AML-193 (cell line): ENCODE data around the gene CCL26.

Experiments
- DNase-seq, 2 experiments: peaks; one replicate each; lab custom pipeline; 2025; lab: John Stamatoyannopoulos, UW

CCL26 gene, protein sequence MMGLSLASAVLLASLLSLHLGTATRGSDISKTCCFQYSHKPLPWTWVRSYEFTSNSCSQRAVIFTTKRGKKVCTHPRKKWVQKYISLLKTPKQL

DNA sequence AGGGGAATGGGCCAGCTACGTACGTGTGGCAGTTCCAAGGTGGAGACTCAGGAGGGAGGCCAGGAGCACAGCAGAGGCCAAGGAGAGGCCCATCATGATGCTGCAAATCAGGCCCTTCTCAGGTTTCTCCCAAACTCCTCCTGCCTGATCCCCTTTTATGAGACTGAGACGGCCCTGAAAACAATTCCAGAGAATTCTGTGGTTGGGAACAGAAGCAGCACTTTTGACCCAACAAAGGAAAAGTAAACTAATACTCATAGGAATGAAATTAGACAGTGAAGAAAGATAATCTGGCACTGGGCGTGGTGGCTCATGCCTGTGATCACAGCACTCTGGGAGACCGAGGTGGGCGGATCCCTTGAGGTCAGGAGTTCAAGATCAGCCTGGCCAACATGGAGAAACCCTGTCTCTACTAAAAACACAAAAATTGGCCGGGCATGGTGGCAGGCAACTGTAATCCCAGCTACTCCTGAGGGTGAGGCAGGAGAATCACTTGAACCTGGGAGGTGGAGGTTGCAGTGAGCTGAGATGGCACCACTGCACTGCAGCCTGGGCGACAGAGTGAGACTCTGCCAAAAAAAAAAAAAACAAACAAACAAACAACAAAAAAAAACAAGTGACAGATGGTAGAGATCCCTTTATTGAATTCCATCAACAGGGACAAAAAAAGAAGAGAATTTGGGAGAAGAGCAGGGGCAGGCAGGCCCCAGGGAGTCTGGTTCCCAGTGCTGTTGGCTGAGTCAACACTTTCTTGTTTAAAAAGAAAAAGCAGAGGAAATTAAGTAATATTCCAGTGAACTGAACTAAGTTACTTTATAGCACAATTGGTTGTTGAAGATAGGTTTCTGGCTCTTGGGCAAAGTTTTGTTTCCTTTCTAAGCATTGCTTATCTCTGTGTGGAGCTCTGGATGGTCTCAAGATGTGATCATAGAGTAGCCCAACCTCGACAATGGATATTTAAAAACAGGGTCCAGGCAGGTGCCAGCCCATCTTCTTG is at the start of gene CCL26:
Gene CCL26, minus strand, starts transcription at position 131 of the 997 bp plus-strand sequence. Its CDS starts 35 bp downstream, at position 96.
- DNase-seq = no peak

DNA sequence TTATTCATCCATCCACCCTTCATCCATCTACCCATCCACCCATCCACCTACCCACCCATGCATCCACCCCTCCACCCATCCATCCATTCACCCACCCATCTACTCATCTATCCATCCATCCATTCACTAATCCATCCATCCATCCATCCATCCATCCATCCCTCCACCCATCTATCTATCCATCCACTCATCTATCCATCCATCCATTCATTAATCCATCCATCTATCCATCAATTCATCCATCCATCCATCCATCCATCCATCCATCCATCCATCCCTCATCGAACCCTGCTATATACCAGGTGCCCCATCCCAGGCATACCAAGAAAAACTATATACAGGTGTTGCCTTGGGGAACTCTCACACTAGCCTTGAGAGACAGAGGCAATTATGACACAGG is 48.7 kb upstream of the CCL26 start:
- no peak for DNase-seq

DNA sequence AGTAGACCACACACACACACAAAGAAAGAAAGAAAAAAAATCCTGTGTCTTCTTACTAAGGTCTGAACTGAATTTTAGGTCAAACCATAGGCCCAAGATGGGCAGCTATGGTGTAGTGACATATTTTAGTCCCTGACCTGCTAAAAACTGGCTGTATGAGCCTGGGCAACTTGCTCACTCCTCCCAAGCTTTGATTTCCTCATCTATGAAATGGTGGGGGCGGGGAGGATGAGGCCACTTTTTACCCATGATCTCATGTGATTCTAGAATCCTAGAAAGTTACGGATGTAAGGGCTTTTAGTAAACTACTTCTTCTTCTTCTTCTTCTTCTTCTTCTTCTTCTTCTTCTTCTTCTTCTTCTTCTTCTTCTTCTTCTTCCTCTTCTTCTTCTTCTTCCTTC is 47.7 kb upstream of the CCL26 start:
- no peak for DNase-seq

DNA sequence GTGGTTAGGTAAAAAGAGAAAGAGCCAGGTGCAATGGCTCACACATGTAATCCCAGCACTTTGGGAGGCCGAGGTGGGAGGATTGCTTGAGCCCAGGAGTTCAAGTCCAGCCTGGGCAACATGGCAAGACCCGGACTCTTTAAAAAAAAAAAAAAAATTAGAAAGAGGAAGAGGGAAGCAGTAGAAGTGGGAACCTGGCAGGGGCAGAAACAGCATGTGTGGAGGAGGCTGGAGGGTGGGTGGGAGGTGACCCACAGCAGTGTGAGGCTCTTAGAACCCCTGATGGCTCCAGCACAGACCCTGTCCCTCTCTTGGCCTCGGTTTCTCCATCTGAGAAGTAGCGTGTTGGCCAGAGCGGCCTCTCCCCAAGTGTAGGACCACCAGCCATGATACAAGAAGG is 46.5 kb upstream of the CCL26 start:
- no peak for DNase-seq

DNA sequence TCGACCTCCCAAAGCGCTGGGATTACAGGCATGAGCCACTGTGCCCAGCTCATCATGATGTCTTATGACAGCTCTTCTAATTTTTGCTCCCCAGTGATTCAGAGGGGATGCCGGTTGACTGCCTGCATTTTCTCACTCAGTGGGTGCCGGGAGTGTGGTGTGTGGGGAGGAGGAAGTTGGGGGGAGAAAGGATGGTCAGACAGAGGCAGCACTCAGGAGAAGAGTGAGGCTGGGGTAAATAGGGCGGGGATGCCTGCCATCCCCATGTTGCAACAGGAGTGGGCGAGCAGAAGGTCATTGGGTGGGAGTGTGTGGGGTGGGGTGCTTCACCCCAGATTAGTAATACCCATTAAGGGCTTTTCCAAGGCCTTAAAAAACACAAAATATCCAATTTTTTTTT is 45.1 kb upstream of the CCL26 start:
- DNase-seq = no peak

DNA sequence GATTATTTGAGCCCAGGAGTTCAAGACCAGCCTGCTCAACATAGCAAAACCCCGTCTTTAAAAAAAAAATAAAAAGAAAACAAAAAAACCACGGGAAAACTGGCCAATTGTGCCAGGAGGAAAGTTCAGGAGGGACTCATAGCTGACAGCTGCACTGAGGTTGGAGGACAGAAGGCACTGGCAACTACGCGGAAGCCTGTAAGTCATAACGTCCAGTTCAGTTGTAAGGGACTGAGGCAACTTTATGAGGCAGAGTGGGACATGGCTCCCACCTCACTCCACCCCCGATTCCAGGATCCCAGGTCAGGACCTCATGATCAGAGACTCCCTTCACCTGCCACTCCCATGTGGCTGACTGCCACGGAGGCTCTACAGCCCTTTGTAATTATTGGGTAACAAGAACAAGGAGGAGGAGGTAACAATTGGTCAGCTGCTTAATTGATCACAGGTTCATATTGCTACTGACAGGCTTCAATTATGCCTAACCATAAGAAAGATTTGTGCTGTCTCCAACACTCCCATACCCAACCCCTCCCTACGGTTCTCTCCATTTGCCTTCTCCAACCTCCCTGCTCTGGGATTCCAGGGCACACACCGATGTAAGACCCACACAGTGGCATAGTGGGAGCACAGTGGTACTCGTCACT is 43.5 kb upstream of the CCL26 start:
- no peak for DNase-seq

DNA sequence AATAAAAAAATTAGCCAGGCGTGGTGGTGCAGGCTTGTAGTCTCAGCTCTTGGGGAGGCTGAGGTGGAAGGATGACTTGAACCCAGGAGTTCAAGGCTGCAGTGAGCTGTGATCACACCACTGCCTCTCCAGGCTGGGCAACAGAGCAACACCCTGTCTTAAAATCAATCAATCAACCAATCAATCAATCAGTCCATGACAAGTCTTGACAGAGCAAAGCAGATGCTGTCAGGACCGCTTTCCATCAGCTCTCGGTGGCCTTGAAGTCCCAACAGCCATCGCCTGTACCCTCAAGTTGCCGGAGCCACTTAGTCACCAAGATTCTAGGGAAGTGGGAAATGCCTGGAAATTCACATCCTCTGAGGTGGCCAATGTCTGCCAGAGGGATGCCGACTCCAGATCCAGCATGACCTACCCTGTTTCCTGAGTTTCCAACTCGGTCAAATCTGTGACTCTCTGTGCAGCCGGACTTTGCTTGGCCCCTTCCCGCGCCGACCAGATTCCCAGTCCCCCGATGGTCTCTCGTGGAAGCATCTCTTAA is 42.5 kb upstream of the CCL26 start:
- DNase-seq = no peak

DNA sequence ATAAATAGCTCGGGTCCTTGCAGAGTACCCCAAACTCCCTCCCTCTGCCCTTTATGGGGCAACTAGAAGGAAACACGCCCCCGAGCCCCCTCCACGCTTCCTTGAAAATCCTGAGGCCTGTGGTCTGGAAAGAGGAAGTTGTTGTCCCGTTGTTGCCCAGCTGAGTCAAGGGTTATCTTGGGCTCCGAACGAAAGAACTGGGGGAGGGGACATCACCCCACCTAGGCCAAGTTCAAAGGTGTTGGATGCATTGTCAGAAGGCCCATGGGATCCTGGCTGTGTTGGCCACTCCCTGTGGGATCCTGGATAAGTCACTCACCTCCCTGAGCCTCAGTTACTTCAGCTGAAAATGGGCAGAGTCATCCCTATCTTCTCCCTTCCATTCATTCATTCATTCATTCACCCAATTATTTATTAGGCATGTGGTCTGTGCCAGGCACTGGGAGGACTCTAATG is 41.8 kb upstream of the CCL26 start, which contains the start of gene CCL24:
Gene CCL24, minus strand, starts transcription at position 26 of the 456 bp plus-strand sequence. CDS start 91 bp downstream, outside the sequence.
- no peak for DNase-seq

DNA sequence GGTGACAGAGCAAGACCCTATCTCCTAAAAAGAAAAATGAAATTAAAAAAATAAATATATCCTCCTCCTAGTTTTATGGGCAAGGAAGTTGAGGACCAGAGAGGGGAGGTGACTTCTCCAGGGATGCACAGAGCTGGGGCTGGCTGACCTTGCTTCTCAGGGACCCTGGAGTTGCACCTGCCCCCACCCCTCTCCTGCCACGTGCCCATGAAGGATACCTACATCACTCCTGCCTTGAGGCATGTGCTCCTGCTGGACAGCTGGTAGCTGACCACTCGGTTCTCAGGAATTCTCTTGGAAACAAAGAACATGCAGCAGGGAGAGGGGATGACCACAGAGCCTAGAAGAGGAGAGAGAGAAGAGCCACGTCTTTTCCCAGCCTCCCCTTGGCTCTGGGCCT is 41.1 kb upstream of the CCL26 start:
- no peak for DNase-seq

DNA sequence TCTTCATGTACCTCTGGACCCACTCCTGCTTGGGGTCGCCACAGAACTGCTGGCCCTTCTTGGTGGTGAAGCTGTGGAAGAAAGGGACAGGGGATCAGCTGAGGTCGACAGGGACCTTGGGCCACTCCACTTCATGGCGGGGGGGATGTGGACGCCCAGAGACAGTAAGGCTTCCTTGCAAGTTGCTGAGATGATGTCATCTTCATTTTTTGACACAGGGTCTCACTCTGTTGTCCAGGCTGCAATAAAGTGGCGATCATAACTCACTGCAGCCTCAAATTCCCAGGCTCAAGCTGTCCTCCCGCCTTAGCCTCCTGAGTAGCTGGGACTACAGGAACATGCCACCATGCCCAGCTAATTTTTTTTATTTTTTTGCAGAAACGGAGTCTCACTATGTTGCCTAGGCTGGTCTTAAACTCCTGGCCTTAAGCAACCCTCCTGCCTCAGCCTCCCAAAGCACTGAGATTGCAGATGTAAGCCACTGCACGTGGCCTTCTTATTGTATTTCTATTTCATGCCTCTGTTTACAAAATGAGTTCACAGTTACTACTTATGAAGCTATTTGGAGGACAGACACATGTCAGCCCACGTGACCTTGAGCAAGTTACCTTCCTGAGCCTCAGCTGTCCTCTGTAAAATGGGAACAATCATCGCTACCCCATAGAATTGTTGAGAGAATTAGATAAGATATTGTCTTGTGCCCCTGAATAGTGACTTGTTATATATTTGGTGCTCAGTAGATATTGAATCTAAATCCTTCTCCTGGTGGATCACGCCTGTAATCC is 40.1 kb upstream of the CCL26 start:
- DNase-seq = no peak

DNA sequence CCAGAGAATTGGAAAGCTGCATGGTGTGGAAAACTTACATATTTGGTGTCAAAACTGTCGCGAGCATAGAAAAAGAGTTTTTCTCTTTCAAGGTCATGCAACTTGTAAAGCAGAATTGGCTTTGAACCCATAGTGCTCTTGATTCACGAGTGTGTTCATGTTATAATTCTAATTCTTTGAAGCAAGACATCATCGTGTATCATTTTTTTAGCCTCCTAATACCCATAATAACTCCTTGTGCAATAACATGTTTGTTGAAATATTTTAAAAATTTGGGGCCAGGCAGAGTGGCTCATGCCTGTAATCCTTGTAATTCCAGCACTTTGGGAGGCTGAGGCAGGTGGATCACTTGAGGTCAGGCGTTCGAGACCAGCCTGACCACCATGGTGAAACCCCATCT is 37.4 kb upstream of the CCL26 start:
- no peak for DNase-seq

DNA sequence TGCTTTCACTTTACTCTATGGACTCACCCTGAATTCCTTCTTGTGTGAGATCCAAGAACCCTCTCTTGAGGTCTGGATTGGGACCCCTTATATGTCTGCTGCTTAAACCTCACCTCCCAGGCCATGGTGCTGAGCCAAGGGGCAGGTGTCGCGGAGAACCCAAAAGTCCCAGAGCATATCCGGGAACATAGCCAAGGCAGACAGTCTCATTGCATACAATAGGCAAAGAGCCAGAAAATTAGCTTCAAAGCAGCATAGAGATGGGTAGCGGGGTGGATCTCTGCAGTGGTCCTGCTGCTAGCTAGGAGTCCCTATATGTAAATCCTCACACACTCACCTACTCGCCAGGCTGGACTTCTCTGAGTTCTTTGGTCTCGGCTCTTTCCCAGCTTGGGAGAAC is 36.1 kb upstream of the CCL26 start:
- DNase-seq = no peak

DNA sequence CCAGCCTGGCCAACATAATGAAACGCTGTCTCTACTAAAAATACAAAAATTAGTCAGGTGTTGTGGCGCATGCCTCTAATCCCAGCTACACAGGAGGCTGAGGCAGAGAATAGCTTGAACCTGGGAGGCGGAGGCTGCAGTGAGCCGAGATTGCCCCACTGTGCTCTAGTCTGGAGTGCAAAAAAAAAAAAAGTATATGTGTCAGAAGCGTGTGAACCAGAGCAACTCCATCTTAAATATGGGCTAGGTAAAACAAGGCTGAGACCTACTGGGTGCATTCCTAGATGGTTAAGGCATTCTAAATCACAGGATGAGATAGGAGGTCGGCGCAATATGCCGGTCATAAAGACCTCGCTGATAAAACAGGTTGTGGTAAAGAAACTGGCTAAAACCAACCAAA is 35.4 kb upstream of the CCL26 start:
- no peak for DNase-seq

DNA sequence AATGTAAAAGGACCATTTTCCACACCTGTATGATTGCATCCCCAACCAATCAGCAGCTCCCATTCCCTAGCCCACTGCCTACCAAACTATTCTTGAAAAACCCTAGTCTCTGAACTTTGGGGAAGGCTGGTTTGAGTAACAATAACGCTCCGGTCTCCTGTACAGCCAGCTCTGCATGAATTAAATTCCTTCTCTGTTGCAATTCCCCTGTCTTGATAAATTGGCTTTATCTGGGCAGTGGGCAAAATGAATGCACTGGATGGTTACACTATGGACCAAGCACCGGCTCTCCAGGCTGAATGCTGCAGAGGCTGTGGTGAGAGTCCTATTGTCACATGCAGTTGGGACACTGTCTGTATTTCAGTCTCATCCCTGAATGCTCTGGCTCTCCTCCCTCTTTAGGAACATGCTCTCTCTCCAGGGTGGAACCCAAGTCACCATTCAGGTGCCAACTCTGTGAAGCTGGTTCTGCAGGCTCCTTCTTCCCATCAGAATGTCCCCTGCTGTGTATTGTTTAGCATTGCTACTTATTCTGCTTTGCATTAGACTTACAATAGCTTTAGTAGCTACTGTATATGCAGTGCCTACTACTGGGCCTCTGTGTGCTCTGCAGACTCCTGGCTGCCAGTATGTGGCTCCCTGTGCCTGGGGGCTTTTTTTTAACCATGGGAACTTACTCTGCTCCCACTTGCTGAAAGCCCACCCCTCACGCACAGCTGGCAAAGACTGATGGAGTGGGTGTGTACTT is 34.7 kb upstream of the CCL26 start:
- DNase-seq = no peak

DNA sequence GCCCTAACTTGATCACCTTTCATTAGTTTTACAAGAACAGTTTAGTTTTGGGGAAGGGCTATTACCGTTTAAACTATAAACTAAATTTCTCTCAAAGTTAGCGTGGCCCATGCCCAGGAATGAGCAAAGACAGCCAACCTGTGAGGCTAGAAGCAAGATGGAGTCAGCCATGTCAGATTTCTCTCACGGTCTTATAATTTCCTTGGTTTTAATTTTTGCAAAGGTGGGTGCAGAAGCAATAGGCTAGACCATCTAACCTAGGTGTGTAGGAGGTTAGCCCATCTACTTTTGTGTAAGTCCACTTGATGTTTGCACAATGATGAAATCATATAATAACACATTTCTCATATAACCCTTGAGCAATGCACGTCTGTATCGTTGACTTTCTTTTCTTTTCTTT is 32.7 kb upstream of the CCL26 start:
- no peak for DNase-seq

DNA sequence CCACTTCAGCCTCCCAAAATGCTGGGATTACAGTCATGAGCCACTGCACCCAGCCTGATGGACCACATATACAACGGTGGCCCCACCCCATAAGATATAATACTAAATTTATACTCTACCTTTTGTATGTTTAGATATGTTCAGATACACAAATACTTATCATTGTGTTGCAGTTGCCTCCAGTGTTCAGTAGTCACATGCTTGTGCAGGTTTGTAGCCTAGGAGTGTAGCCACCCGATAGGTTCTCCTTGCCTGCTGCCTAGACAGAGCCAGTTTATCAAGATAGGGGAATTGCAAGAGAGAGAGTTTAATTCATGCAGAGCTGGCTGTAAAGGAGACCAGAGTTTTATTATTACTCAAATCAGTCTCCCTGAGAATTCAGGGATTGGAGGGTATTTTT is 32.0 kb upstream of the CCL26 start:
- no peak for DNase-seq

DNA sequence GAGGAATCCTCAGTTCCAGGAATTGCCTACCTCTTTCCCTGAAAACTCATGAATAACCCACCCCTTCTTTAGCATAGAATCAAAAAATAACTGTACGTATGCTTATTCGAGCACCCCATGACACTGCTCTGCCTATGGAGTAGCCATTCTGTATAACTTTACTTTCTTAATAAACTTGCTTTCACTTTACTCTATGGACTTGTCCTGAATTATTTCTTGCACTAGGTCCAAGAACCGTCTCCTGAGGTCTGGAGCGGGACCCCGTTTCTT is 30.5 kb upstream of the CCL26 start:
- DNase-seq = no peak

DNA sequence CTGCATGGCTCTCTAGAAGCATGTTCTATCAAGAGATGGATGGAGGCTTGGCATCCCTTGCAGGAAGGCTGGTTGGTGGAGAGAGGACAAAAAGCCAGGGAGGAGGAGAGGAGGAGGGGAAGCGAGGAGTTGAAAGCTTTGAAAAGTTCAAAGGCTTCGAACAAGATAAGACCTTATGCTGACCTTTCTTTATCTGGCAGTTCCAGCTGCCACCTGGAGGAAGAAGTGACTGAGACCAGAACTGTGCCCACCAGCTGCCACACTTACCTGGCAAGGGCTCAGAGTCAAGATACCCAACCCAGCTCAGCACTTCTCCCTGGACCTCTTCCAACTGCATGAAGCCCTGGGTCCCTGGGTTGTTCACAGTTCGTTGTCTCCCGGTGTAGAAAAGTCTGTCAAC is 26.8 kb upstream of the CCL26 start:
- DNase-seq = no peak

DNA sequence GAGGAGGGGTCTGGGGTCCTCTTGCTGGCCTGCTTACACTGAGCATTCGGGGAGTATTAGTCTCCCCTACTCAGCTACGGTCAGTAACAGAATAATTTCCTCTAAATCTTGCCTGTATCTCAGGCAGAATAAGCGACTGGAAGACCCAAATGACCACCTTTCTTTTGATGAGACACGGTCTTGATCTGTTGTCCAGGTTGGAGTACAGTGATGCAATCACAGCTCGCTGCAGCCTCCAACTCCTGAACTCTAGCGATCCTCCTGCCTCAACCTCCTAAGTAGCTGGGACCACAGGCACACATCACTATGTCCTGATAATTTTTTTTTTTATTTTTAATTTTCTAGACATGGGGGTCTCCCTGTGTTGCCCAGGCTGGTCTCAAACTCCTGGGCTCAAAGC is 24.4 kb upstream of the CCL26 start:
- no peak for DNase-seq

DNA sequence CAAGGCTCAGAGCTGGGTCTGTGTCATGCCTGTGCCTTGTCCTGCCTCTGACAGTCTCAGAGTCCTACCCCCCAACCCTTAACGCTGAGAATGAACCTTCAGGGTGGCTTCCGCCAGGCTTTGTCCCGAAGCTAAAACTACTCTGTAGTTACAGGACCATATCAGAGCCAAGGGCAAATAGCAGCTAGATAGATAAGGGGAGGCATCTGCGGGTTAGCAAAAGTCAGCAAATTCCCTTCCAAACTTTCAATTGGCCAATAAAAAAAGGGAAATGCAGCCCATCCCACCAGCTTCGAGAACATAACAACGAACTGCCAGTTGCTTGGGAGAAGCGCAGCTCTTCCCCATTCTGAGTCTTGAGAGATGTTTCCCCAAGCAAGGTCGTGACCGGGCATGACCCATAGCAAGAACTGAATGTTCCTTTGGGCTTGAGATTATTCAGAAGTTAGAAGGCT is 23.8 kb upstream of the CCL26 start:
- no peak for DNase-seq

DNA sequence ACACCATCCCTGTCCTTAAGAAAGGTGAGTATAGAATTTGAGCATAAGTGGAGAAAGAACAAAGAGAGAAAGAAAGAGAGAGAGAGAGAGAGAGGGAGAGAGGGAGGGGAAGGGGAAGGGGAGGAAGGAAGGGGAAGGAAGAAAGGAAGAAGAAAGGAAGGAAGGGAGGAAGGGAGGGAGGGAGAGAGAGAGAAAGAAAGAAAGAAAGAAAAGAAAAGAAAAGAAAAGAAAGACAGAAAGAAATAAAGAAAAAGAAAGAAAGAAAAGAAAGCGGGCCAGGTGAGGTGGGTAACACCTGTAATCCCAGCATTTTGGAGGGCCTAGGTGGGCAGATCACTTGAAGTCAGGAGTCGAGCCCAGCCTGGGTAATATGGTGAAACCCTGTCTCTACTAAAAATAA is 21.7 kb upstream of the CCL26 start:
- no peak for DNase-seq
